LNCAP (cell line): ENCODE data around the gene BZW2.

Experiments used
- CTCF ChIP-seq: fragments of 450-650 bp; IDR thresholded peaks from 2 replicates; pipeline ENCODE4 v1.5.1; 2017; ENCODE audit warnings: mild to moderate bottlenecking

BZW2 gene

DNA sequence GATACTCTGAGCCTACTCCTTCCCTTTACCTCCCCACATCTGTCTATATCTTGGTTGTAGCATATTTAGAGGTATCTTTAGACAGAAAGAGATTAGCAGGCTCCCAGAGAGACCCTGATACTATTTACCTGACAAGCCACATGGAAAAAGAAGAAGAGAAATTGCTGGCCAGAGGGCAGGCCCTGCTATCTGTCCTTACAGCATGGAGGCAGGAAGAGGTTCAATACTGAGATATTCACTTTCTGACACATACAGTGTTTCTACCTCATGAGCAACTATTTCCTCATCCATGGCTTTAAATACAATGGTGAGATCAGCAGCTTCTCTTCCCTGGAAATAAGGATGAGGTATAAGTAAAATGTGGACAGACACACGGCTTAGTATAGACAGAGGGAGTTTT lies 73.7 kb downstream of the BZW2 start:
- no peak for TF ChIP-seq CTCF

DNA sequence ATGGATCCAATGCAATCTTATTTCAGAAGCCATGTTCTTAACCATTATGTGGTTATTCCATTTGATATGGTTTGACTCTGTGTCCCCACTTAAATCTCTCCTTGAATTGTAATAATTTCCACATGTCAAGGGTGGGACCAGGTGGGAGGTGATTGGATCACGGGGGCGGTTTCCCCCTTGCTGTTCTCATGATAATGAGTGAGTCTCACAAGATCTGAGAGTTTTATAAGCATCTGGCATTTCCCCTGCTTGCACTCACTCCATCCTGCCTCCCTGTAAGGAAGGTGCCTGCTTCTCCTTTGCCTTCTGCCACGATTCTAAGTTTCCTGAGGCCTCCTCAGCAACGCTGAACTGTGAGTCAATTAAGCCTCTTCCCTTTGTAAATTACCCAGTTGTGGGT lies 75.6 kb downstream of the BZW2 start:
- no peak for TF ChIP-seq CTCF

- no peak for TF ChIP-seq CTCF
Measured at GRCh38 chr7:16724344-16724743, 78.4 kb downstream of the BZW2 start.

GRCh38 chr7:16726189-16726588 lies 80.2 kb downstream of the BZW2 start:
- no peak for TF ChIP-seq CTCF

DNA sequence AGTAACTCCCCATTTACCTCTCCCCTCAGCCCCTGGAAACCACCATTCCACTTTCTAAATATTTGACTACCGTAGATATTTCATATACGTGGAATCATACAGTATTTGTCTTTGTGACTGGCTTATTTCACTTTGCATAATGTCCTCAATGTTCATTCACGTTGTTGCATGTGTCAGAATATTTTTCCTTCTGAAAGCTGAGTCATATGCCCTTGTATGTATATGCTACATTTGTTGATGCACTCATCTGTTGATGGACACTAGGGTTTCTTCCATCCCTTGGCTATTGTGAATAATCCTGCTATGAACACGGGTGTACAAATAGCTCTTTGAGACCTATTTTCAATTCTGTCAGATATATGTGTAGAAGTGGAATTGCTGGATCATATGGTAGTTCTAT lies 81.8 kb downstream of the BZW2 start:
- TF ChIP-seq CTCF = no peak

DNA sequence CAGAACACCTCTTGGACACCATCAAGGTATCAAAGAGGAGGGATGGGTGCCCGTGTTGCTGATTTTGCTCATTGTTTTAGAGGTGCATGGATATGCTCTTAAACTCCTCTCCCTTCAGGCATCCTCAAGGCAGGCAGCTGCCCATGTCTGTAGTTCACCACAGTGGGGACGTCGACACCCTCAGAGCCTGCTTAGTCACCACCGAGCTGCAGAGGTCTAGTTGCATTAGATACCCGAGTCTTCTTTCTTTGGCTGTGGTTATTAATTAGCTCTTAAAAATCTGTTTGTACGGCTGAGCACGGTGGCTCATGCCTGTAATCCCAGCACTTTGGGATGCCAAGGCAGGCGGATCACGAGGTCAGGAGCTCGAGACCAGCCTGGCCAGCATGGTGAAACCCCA lies 82.8 kb downstream of the BZW2 start:
- TF ChIP-seq CTCF = no peak

- TF ChIP-seq CTCF = no peak
Measured at GRCh38 chr7:16729541-16729940, 83.6 kb downstream of the BZW2 start.

GRCh38 chr7:16730937-16731336 lies 85.0 kb downstream of the BZW2 start:
- no peak for TF ChIP-seq CTCF
